SK-N-SH treated with all-trans-retinoic acid at 6 μM for 48 hours (cell line): ENCODE measurements around the gene CAV2.

Experiments
- ARNTL ChIP-seq: fragments of 450-650 bp; formaldehyde crosslinking; IDR thresholded peaks from 2 replicates; pipeline ENCODE4 v1.5.0; 2020; ENCODE audit warnings: low read depth, mild to moderate bottlenecking, moderate library complexity, borderline replicate concordance
- CSDC2 ChIP-seq: fragments of 250-450 bp; sonication (Bioruptor Pico); IDR thresholded peaks from 2 replicates; pipeline ENCODE4 v1.5.0; 2020; ENCODE audit warnings: mild to moderate bottlenecking, moderate library complexity
- TOX ChIP-seq: fragments of 250-450 bp; sonication (Bioruptor Pico); IDR thresholded peaks from 2 replicates; pipeline ENCODE4 v1.8.0; 2021; ENCODE audit warnings: mild to moderate bottlenecking, moderate library complexity, borderline replicate concordance
- ZC3H10 ChIP-seq: fragments of 250-450 bp; sonication (Bioruptor Pico); IDR thresholded peaks from 2 replicates; pipeline ENCODE4 v1.5.1; 2021; ENCODE audit warnings: mild to moderate bottlenecking, moderate library complexity
- ZFP30 ChIP-seq: fragments of 450-650 bp; formaldehyde crosslinking; IDR thresholded peaks from 2 replicates; pipeline ENCODE4 v1.5.0; 2022; ENCODE audit warnings: mild to moderate bottlenecking, moderate library complexity
- ZNF70 ChIP-seq: fragments of 450-650 bp; formaldehyde crosslinking; IDR thresholded peaks from 2 replicates; pipeline ENCODE4 v1.5.0; 2020; ENCODE audit warnings: mild to moderate bottlenecking, moderate library complexity
- TF ChIP-seq, protein P1 (sequence below): fragments of 250-450 bp; sonication (Bioruptor Pico); IDR thresholded peaks from 2 replicates; pipeline ENCODE4 v1.5.1; 2021; ENCODE audit warnings: mild to moderate bottlenecking, moderate library complexity
- TF ChIP-seq, protein P2 (sequence below): fragments of 250-450 bp; sonication (Bioruptor Pico); IDR thresholded peaks from 2 replicates; pipeline ENCODE4 v1.5.1; 2020; ENCODE audit warnings: low read depth, mild to moderate bottlenecking, moderate library complexity
- TF ChIP-seq, protein P3 (sequence below): fragments of 250-450 bp; sonication (Bioruptor Pico); IDR thresholded peaks from 2 replicates; pipeline ENCODE4 v1.8.0; 2021; ENCODE audit warnings: low read depth, mild to moderate bottlenecking, moderate library complexity, borderline replicate concordance

DNA sequence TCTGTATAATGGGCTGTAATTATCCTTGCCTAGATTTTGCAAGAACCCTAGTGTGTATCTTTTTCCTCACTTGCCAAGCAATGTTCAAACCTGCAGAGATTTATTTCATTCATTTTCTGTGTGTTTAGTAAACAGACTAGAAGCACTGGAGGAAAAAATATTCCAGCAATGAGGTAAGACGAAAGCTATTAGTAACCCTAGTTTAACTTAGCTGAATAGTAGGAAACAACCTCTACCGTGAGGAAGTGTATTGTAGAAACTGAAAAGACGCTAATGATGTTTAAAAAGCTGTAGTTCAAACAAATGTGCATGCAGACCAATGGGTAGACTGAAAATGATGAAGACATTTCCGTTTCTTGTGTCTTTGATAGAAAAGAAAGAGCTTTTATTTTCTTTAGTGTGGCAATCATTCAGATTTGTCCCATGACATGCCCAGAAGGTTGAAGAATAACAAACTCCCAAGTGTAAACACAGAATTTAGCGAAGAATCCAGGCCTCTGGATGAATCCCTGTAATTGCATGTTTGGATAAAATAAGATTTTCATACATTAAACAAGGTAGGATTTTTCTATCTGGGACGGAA lies 46.0 kb downstream of the CAV2 start:
- TF ChIP-seq, protein P1, sequence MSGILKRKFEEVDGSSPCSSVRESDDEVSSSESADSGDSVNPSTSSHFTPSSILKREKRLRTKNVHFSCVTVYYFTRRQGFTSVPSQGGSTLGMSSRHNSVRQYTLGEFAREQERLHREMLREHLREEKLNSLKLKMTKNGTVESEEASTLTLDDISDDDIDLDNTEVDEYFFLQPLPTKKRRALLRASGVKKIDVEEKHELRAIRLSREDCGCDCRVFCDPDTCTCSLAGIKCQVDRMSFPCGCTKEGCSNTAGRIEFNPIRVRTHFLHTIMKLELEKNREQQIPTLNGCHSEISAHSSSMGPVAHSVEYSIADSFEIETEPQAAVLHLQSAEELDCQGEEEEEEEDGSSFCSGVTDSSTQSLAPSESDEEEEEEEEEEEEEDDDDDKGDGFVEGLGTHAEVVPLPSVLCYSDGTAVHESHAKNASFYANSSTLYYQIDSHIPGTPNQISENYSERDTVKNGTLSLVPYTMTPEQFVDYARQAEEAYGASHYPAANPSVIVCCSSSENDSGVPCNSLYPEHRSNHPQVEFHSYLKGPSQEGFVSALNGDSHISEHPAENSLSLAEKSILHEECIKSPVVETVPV, result no peak
- TF ChIP-seq, protein P2, sequence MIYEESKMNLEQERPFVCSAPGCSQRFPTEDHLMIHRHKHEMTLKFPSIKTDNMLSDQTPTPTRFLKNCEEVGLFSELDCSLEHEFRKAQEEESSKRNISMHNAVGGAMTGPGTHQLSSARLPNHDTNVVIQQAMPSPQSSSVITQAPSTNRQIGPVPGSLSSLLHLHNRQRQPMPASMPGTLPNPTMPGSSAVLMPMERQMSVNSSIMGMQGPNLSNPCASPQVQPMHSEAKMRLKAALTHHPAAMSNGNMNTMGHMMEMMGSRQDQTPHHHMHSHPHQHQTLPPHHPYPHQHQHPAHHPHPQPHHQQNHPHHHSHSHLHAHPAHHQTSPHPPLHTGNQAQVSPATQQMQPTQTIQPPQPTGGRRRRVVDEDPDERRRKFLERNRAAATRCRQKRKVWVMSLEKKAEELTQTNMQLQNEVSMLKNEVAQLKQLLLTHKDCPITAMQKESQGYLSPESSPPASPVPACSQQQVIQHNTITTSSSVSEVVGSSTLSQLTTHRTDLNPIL, result no peak
- TF ChIP-seq ZC3H10 (no peak), ZFP30 (CRISPR knock-in tag) (no peak), TOX (no peak), ZNF70 (no peak), CSDC2 (CRISPR knock-in tag) (no peak), ARNTL (no peak)
- TF ChIP-seq, protein P3, sequence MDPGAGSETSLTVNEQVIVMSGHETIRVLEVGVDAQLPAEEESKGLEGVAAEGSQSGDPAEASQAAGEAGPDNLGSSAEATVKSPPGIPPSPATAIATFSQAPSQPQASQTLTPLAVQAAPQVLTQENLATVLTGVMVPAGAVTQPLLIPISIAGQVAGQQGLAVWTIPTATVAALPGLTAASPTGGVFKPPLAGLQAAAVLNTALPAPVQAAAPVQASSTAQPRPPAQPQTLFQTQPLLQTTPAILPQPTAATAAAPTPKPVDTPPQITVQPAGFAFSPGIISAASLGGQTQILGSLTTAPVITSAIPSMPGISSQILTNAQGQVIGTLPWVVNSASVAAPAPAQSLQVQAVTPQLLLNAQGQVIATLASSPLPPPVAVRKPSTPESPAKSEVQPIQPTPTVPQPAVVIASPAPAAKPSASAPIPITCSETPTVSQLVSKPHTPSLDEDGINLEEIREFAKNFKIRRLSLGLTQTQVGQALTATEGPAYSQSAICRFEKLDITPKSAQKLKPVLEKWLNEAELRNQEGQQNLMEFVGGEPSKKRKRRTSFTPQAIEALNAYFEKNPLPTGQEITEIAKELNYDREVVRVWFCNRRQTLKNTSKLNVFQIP (CRISPR knock-in tag), result no peak
